IPS DF 6.9 (cell line): ENCODE results near the gene INSIG1.

Experiments
- DNase-seq: peaks from one replicate; pipeline ENCODE4 v3.0.0-alpha.2; 2013; ENCODE audit warnings: low read depth, low spot score
- H3K27ac ChIP-seq: one replicate; pipeline ENCODE4 v1.5.1; 2013; ENCODE audit warnings: low read length, control low read depth
- H3K27me3 ChIP-seq: 2 replicates; pipeline ENCODE4 v1.6.1; 2013; ENCODE audit warnings: mild to moderate bottlenecking, low read length; ENCODE audit not compliant: control insufficient read depth, insufficient read depth
- H3K36me3 ChIP-seq: 2 replicates; pipeline ENCODE4 v1.6.1; 2013; ENCODE audit warnings: low read length; ENCODE audit not compliant: control insufficient read depth, insufficient read depth
- H3K4me1 ChIP-seq: 2 replicates; pipeline ENCODE4 v1.6.1; 2013; ENCODE audit warnings: low read length; ENCODE audit not compliant: control insufficient read depth, insufficient read depth
- H3K4me3 ChIP-seq: 2 replicates; pipeline ENCODE4 v1.5.1; 2013; ENCODE audit warnings: mild to moderate bottlenecking, low read length
- H3K9me3 ChIP-seq: 2 replicates; pipeline ENCODE4 v1.6.1; 2013; ENCODE audit warnings: low read length, inconsistent platforms; ENCODE audit not compliant: control insufficient read depth, insufficient read depth
- WGBS: extraction: QIAGEN DNeasy Blood & Tissue Kit; methylation state at CpG from one replicate; pipeline ENCODE4 v1.1.7; 2013; ENCODE audit warnings: mixed read lengths, missing lambda C conversion rate; ENCODE audit not compliant: insufficient read length, insufficient coverage; 5-methylcytosine and 5-hydroxymethylcytosine counted together

The INSIG1 gene

GRCh38 chr7:155257482-155258225, 40.0 kb upstream of the INSIG1 start:
- Histone ChIP-seq H3K9me3 (no peaks in the 10 kb centered on the region), H3K4me3 (no peak overlapping the region), H3K27ac (no peak overlapping the region), H3K27me3 (no peaks in the 10 kb centered on the region), H3K36me3 (no peaks in the 10 kb centered on the region), H3K4me1 (no peaks in the 10 kb centered on the region)
- no CpG with 5 or more reads among the region's 30 CpGs for WGBS
- no peak for DNase-seq

GRCh38 chr7:155258226-155258560, 39.5 kb upstream of the INSIG1 start:
- WGBS: no CpG with 5 or more reads among the region's 3 CpGs
- H3K4me3 ChIP-seq: no peak overlapping the region

GRCh38 chr7:155259866-155260497, 37.7 kb upstream of the INSIG1 start:
- H3K27ac ChIP-seq: no peak overlapping the region
- WGBS: no CpG with 5 or more reads among the region's 13 CpGs
- H3K9me3 ChIP-seq: no peaks in the 10 kb centered on the region
- H3K27me3 ChIP-seq: no peaks in the 10 kb centered on the region
- no peak for DNase-seq
- no peaks in the 10 kb centered on the region for H3K4me1 ChIP-seq
- no peak overlapping the region for H3K4me3 ChIP-seq
- no peaks in the 10 kb centered on the region for H3K36me3 ChIP-seq

More at GRCh38 chr7:155258226-155258560, 39.5 kb upstream of the INSIG1 start:
- H3K9me3 ChIP-seq: no peaks in the 10 kb centered on the region
- no peak overlapping the region for H3K27ac ChIP-seq
- no peak for DNase-seq
- no peaks in the 10 kb centered on the region for H3K27me3 ChIP-seq
- no peaks in the 10 kb centered on the region for H3K36me3 ChIP-seq
- no peaks in the 10 kb centered on the region for H3K4me1 ChIP-seq

- Histone ChIP-seq H3K27ac (no peak overlapping the region), H3K27me3 (no peaks in the 10 kb centered on the region), H3K36me3 (no peaks in the 10 kb centered on the region), H3K4me1 (no peaks in the 10 kb centered on the region), H3K4me3 (no peak overlapping the region), H3K9me3 (no peaks in the 10 kb centered on the region)
- WGBS: no CpG with 5 or more reads among the region's 13 CpGs
- no peak for DNase-seq
Observed at GRCh38 chr7:155260498-155260872, 37.2 kb upstream of the INSIG1 start.

- H3K27ac ChIP-seq: no peak overlapping the region
- no peaks in the 10 kb centered on the region for H3K27me3 ChIP-seq
- H3K4me3 ChIP-seq: no peak overlapping the region
- H3K36me3 ChIP-seq: no peaks in the 10 kb centered on the region
- no CpG with 5 or more reads among the region's 21 CpGs for WGBS
- no peak for DNase-seq
- no peaks in the 10 kb centered on the region for H3K9me3 ChIP-seq
- H3K4me1 ChIP-seq: no peaks in the 10 kb centered on the region
Observed at GRCh38 chr7:155261031-155261985, 36.4 kb upstream of the INSIG1 start.

- H3K27me3 ChIP-seq: no peaks in the 10 kb centered on the region
- no peaks in the 10 kb centered on the region for H3K4me1 ChIP-seq
- no CpG with 5 or more reads among the region's 12 CpGs for WGBS
- no peaks in the 10 kb centered on the region for H3K36me3 ChIP-seq
- H3K27ac ChIP-seq: no peak overlapping the region
- DNase-seq: no peak
- no peak overlapping the region for H3K4me3 ChIP-seq
- no peaks in the 10 kb centered on the region for H3K9me3 ChIP-seq
Observed at GRCh38 chr7:155262031-155262430, 35.6 kb upstream of the INSIG1 start.

- WGBS: no CpG with 5 or more reads among the region's 14 CpGs
Observed at GRCh38 chr7:155263051-155263450, 34.6 kb upstream of the INSIG1 start.

GRCh38 chr7:155263581-155264143, 34.0 kb upstream of the INSIG1 start:
- peaks cover 1% of the 10 kb centered on the region; the same call in 1 of the 2 replicates for H3K4me1 ChIP-seq
- H3K9me3 ChIP-seq: no peaks in the 10 kb centered on the region
- H3K36me3 ChIP-seq: no peaks in the 10 kb centered on the region
- no peak overlapping the region for H3K27ac ChIP-seq
- no peak for DNase-seq
- no peaks in the 10 kb centered on the region for H3K27me3 ChIP-seq
- no peak overlapping the region for H3K4me3 ChIP-seq
- WGBS: 100% methylated on average over 2 of the region's 12 CpGs

More at GRCh38 chr7:155263051-155263450, 34.6 kb upstream of the INSIG1 start:
- H3K4me1 ChIP-seq: peaks cover 1% of the 10 kb centered on the region; the same call in 1 of the 2 replicates
- H3K27me3 ChIP-seq: no peaks in the 10 kb centered on the region
- DNase-seq: no peak
- H3K27ac ChIP-seq: no peak overlapping the region
- H3K4me3 ChIP-seq: no peak overlapping the region
- no peaks in the 10 kb centered on the region for H3K9me3 ChIP-seq
- no peaks in the 10 kb centered on the region for H3K36me3 ChIP-seq

GRCh38 chr7:155265144-155265543, 32.5 kb upstream of the INSIG1 start:
- H3K9me3 ChIP-seq: no peaks in the 10 kb centered on the region
- H3K36me3 ChIP-seq: no peaks in the 10 kb centered on the region
- no peak overlapping the region for H3K4me3 ChIP-seq
- no peak for DNase-seq
- no CpG with 5 or more reads among the region's 7 CpGs for WGBS
- peaks cover 1% of the 10 kb centered on the region; the same call in 1 of the 2 replicates for H3K4me1 ChIP-seq
- H3K27me3 ChIP-seq: no peaks in the 10 kb centered on the region
- no peak overlapping the region for H3K27ac ChIP-seq

- no peak overlapping the region for H3K4me3 ChIP-seq
- no peaks in the 10 kb centered on the region for H3K27me3 ChIP-seq
- no CpG with 5 or more reads among the region's 7 CpGs for WGBS
- H3K4me1 ChIP-seq: peaks cover 1% of the 10 kb centered on the region; the same call in 1 of the 2 replicates
- no peak for DNase-seq
- H3K36me3 ChIP-seq: no peaks in the 10 kb centered on the region
- no peak overlapping the region for H3K27ac ChIP-seq
- no peaks in the 10 kb centered on the region for H3K9me3 ChIP-seq
Observed at GRCh38 chr7:155265961-155266360, 31.7 kb upstream of the INSIG1 start.
